ENCODE results near the gene C2orf80. TPM values are rescaled to one million over a fixed set of nuclear protein-coding genes. Genes with fewer than 3 reads are reported as not detected.
A peak's percentile ranks its signal among the peaks of the same experiment; 100 is the strongest.
"Not testable (repeated sequence)": the region's sequence is repeated elsewhere in the genome, so short reads cannot be mapped to it uniquely, and the experiment has no call there.

Gene C2orf80
- total RNA-seq, 1 donor from 2014 or later = not detected

DNA sequence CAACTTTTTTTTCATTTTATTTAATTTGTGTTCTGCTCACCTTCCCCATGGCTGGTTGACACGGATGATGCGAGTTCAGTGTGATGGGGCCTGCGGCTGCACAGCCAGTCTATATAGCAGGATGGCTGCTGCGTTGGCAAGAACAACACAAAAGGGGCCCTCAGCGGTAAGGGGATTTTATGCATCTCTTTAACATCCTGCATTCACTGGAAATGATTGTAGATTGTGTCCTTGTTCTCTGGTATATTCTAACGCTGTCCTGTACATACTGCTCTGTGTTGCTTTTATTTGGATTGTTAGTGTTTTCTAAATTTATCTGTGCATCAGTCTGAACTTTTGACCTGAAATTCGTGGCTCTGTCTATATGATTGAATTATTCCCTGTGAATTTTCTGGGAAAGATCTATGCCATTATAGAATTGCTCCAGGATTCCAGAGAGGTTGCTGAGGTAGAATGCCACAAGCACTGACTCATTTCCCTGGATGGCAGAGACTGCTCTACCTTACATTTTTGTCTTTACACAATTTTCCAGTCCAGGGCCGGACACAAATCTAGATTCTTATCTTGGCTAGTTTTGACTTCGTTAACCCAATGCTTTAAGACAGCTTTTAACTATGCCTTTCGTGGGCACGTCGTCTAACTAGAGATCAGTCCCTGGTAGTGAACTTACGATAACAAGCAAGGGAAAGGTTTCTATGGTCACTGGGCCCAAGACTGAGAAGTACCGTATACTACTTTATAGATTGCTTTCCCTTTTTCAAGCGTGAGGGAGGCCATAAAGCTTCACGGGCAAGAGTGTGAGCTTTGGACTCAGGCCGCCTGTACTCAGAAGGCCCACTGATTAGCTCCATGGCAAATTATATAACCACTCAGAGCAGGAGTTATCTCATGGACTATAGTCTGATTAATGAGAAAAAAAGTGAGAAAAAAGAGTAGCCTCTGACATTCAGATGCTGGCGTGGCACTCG is 59.8 kb downstream of the C2orf80 start, which contains the start of gene CRYGC:
CRYGC (minus strand) TSS at position 85 of the 968 bp plus-strand sequence; CDS start at position 49, 36 bp downstream.
- Mint-ChIP-seq H3K36me3 (no peaks in the 10 kb centered on the region), H3K27ac (peak within 1 kb of the TSS; percentile 58), H3K27me3 (ENCODE audit: low read depth) (no peaks in the 10 kb centered on the region), H3K9me3 (no peaks in the 10 kb centered on the region), H3K4me1 (peaks cover 24% of the 10 kb centered on the region), H3K4me3 (no peak within 1 kb of the TSS)
- TF ChIP-seq, protein P1, sequence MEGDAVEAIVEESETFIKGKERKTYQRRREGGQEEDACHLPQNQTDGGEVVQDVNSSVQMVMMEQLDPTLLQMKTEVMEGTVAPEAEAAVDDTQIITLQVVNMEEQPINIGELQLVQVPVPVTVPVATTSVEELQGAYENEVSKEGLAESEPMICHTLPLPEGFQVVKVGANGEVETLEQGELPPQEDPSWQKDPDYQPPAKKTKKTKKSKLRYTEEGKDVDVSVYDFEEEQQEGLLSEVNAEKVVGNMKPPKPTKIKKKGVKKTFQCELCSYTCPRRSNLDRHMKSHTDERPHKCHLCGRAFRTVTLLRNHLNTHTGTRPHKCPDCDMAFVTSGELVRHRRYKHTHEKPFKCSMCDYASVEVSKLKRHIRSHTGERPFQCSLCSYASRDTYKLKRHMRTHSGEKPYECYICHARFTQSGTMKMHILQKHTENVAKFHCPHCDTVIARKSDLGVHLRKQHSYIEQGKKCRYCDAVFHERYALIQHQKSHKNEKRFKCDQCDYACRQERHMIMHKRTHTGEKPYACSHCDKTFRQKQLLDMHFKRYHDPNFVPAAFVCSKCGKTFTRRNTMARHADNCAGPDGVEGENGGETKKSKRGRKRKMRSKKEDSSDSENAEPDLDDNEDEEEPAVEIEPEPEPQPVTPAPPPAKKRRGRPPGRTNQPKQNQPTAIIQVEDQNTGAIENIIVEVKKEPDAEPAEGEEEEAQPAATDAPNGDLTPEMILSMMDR (IDR thresholded peaks at IDR 0.05; ENCODE audit: unreplicated experiment) = no peak
- no peak for DNase-seq (ENCODE audit: low spot score in 2 of 2, unreplicated experiment in 2 of 2)

DNA sequence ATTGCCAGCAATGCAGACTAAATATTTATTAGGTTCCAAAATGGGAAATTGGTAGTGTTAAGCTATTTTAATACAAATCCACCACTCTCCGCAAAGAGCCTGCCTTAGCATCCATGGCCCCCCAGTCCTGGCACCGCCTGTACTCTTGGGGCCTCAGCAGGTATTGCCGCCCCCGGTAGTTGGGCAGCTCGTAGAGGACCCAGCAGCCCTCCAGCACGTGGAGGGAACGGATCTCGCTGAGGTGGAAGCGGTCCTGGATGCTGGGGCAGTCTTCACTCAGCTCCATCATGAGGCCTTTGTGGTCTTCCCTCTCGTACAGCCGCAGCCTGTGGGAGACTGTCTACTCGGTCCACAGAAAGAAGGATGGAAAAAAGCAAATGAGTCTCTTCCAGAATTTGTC is 61.7 kb downstream of the C2orf80 start:
- H3K9me3 Mint-ChIP-seq = no peaks in the 10 kb centered on the region
- no peaks in the 10 kb centered on the region for H3K27me3 Mint-ChIP-seq (ENCODE audit: low read depth)
- TF ChIP-seq, protein P1 (IDR thresholded peaks at IDR 0.05; ENCODE audit: unreplicated experiment) = no peak
- H3K36me3 Mint-ChIP-seq = no peaks in the 10 kb centered on the region
- no peak overlapping the region for H3K4me3 Mint-ChIP-seq
- H3K27ac Mint-ChIP-seq = no peak overlapping the region
- DNase-seq (ENCODE audit: low spot score in 2 of 2, unreplicated experiment in 2 of 2) = no peak
- peaks cover 24% of the 10 kb centered on the region for H3K4me1 Mint-ChIP-seq

DNA sequence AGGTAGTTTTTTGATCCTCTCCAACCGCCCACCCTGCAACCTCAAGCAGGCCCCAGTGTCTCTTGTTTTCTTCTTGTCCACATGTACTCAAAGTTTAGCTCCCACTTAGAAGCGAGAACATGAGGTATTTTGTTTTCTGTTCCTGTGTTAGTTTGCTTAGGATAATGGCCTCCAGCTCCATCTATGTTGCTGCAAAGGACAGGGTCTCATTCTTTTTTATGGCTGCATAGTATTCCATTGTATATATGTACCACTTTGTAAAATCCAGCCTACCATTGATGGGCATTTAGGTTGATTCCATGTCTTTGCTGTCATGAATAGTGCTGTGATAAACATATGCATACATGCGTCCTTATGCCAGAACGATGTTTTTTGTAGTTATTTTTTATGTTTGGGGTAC is 62.7 kb downstream of the C2orf80 start:
- Mint-ChIP-seq H3K9me3 (no peaks in the 10 kb centered on the region), H3K4me1 (peaks cover 21% of the 10 kb centered on the region), H3K4me3 (no peak overlapping the region), H3K27ac (no peak overlapping the region), H3K27me3 (ENCODE audit: low read depth) (no peaks in the 10 kb centered on the region), H3K36me3 (no peaks in the 10 kb centered on the region)
- TF ChIP-seq, protein P1 (IDR thresholded peaks at IDR 0.05; ENCODE audit: unreplicated experiment) = no peak
- DNase-seq (ENCODE audit: low spot score in 2 of 2, unreplicated experiment in 2 of 2) = no peak

DNA sequence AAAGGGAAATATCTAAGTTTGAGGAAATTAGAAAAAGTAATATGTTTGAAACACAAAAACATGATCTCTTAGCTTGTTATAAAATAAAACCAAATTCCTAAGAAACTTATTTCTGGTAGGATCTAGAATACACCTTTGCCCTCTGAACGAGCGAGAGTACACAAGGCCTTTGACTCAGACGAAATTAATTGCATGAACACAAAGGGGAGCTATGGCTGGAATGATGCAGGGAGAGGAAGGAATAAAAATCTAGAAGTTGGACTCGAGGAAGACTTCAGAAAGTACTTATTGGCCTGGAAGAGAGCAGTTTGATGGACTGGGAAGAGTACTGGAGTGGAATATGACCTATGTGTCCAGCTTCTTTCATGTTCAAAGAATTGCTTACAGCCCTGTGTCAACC is 64.6 kb downstream of the C2orf80 start:
- TF ChIP-seq, protein P1 (IDR thresholded peaks at IDR 0.05; ENCODE audit: unreplicated experiment) = no peak
- Mint-ChIP-seq H3K36me3 (no peaks in the 10 kb centered on the region), H3K4me3 (no peak overlapping the region), H3K27ac (no peak overlapping the region), H3K27me3 (ENCODE audit: low read depth) (no peaks in the 10 kb centered on the region), H3K4me1 (peaks cover 12% of the 10 kb centered on the region), H3K9me3 (no peaks in the 10 kb centered on the region)
- DNase-seq (ENCODE audit: low spot score in 2 of 2, unreplicated experiment in 2 of 2) = no peak

DNA sequence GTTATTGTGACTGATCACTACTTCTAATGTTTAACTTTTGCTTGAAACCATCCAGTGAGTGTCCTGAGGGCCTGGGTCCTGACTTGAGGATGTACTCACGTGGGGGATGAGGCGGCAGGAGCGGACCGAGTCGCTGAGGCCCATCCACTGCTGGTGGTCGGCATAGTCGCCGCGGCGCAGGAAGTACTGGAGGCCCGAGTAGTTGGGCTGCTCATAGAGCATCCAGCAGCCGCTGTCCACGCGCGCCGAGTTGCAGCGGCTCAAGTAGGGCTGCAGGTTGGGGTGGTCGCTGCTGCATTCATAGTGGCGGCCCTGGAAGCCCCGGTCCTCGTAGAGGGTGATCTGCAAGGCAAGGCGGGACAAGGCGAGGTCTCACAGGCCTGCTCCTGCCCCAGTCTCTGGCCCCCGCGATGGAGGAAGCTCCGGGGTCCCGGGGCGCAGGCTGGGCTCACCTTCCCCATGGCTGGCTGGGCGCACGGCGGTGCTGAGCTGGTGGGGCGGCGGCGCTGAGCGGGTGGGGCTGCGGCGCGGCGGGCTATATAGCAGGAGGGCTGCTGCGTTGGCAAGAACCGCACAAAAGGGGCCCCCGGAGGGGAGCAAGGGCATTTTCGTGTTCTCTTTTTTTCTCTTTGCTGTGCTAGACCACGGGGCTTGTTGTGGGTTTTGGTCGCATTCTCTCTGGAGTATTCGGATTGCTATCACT is 65.7 kb downstream of the C2orf80 start, which contains the start of gene CRYGD:
CRYGD (minus strand) TSS at position 512 of the 703 bp plus-strand sequence; CDS start at position 461, 51 bp downstream.
- not testable (repeated sequence) for H3K4me3 Mint-ChIP-seq; H3K36me3 Mint-ChIP-seq; H3K27me3 Mint-ChIP-seq (ENCODE audit: low read depth); H3K9me3 Mint-ChIP-seq; DNase-seq (ENCODE audit: low spot score in 2 of 2, unreplicated experiment in 2 of 2); H3K27ac Mint-ChIP-seq; H3K4me1 Mint-ChIP-seq

DNA sequence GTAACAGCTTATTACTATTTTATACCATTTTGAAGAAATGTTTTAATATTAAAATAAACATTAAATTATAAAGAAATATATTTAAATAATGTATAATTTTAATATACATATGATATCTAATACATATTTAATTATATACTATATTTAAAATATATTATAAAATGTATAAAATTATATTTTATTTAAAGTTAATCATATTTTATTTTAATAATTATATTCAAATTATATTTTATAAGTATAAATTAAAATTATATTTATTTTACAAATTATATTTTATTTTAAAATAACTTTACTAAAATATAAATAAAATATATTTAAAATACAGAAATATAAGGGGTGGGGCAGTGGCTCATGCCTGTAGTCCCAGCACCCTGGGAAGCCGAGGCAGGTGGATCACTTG is 67.6 kb downstream of the C2orf80 start:
- Mint-ChIP-seq H3K9me3 (peaks cover 5% of the 10 kb centered on the region), H3K27ac (no peak overlapping the region), H3K36me3 (no peaks in the 10 kb centered on the region), H3K4me3 (no peak overlapping the region), H3K27me3 (ENCODE audit: low read depth) (no peaks in the 10 kb centered on the region), H3K4me1 (no peaks in the 10 kb centered on the region)
- TF ChIP-seq, protein P1 (IDR thresholded peaks at IDR 0.05; ENCODE audit: unreplicated experiment) = no peak
- DNase-seq (ENCODE audit: low spot score in 2 of 2, unreplicated experiment in 2 of 2) = no peak

Measured in mesothelial cell of epicardium (in vitro differentiated cells).